ENCODE measurements around the gene CFAP69.

DNA sequence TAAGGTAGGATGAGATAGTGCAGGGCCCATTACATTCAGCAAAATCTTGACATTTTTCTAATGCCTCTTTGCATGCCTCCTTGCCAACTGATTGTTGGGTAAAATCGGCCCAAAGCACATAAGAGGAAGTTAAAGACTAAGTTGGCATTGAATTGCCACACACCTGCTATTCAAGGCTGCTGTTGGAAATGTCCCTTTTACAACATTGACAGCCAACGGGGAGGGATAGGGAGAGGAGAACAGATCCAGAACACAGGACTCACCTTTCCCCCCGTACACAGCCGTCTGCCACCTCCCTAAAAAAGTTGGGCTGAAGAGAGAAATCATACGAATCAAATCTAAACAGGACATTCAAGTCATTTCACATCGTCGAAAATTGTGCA is 75.4 kb downstream of the CFAP69 start:
- TF ChIP-seq, protein P1, sequence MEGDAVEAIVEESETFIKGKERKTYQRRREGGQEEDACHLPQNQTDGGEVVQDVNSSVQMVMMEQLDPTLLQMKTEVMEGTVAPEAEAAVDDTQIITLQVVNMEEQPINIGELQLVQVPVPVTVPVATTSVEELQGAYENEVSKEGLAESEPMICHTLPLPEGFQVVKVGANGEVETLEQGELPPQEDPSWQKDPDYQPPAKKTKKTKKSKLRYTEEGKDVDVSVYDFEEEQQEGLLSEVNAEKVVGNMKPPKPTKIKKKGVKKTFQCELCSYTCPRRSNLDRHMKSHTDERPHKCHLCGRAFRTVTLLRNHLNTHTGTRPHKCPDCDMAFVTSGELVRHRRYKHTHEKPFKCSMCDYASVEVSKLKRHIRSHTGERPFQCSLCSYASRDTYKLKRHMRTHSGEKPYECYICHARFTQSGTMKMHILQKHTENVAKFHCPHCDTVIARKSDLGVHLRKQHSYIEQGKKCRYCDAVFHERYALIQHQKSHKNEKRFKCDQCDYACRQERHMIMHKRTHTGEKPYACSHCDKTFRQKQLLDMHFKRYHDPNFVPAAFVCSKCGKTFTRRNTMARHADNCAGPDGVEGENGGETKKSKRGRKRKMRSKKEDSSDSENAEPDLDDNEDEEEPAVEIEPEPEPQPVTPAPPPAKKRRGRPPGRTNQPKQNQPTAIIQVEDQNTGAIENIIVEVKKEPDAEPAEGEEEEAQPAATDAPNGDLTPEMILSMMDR (IDR thresholded peaks at IDR 0.05; ENCODE audit: borderline replicate concordance, extremely low read depth, low read length, poor library complexity, severe bottlenecking), result no peak
- no peak for TF ChIP-seq EZH2 (IDR thresholded peaks at IDR 0.05; ENCODE audit: borderline replicate concordance, low read depth, low read length, severe bottlenecking)
